H1 (cell line): ENCODE measurements around the gene RNASE4. TPM values are rescaled to one million over a fixed set of nuclear protein-coding genes. Genes with fewer than 3 reads are reported as not detected.

ENCODE experiments used
- CTCF ChIA-PET: fragments of 300-600 bp; sonication (Branson Sonifier 250); formaldehyde crosslinking; loops from one replicate; lab custom pipeline; 2021; ENCODE audit not compliant: partially characterized antibody; lab: Charles Lee
- POLR2A ChIA-PET: fragments of 300-600 bp; sonication (Branson Sonifier 250); formaldehyde crosslinking; loops from one replicate; lab custom pipeline; 2021; ENCODE audit warnings: inconsistent platforms; ENCODE audit not compliant: partially characterized antibody; lab: Charles Lee
- DNase-seq, 2 experiments: peaks; one replicate each; pipeline versions ENCODE4 v3.0.0 to v3.0.0-alpha.2; 2010 to 2022; ENCODE audit warnings: low spot score in 2 of 2, low read depth in 1 of 2, mixed read lengths in 1 of 2
- FAIRE-seq: peaks from 2 replicates; lab custom pipeline; 2011; peaks lifted over from hg19 to GRCh38; lab: Jason Lieb, UNC
- H2AFZ ChIP-seq: 2 replicates; pipeline ENCODE4 v1.8.1; 2012; ENCODE audit warnings: low read length, inconsistent platforms
- H2AK5ac ChIP-seq: 2 replicates; pipeline ENCODE4 v1.6.1; 2013; ENCODE audit warnings: low read depth, low read length
- H2BK120ac ChIP-seq: replicated peaks from 2 replicates; pipeline ENCODE3; 2013; ENCODE audit warnings: low read depth, low read length, inconsistent platforms
- H2BK12ac ChIP-seq: 2 replicates; pipeline ENCODE4 v1.6.1; 2013; ENCODE audit warnings: low read depth, low read length
- H2BK15ac ChIP-seq: 2 replicates; pipeline ENCODE4 v1.6.1; 2013; ENCODE audit warnings: low read length
- H2BK20ac ChIP-seq: 2 replicates; pipeline ENCODE4 v1.6.1; 2013; ENCODE audit warnings: low read length
- H2BK5ac ChIP-seq: 2 replicates; pipeline ENCODE4 v1.6.1; 2013; ENCODE audit warnings: low read depth, low read length
- H3K14ac ChIP-seq: 2 replicates; pipeline ENCODE4 v1.6.1; 2013; ENCODE audit warnings: inconsistent platforms; ENCODE audit not compliant: insufficient read length
- H3K18ac ChIP-seq: 2 replicates; pipeline ENCODE4 v1.6.1; 2013; ENCODE audit warnings: low read length; ENCODE audit errors: extremely low read depth
- H3K23ac ChIP-seq: 2 replicates; pipeline ENCODE4 v1.6.1; 2013; ENCODE audit warnings: inconsistent platforms; ENCODE audit not compliant: insufficient read length
- H3K23me2 ChIP-seq: 2 replicates; pipeline ENCODE4 v1.6.1; 2013; ENCODE audit warnings: low read depth, low read length
- H3K27ac ChIP-seq: 2 replicates; pipeline ENCODE4 v1.6.1; 2011; ENCODE audit warnings: low read depth, low read length, inconsistent platforms
- H3K27me3 ChIP-seq, 4 experiments: replicated peaks in 1 of 4; 1 replicate in 1 of 4; 2 replicates in 3 of 4; pipeline versions ENCODE4 v1.6.1 to v1.8.1; 2011 to 2013; ENCODE audit warnings: low read length in 3 of 4, mild to moderate bottlenecking in 3 of 4, inconsistent platforms in 2 of 4, mixed read lengths in 2 of 4, moderate library complexity in 1 of 4; ENCODE audit not compliant: control insufficient read depth in 3 of 4, insufficient read depth in 3 of 4; ENCODE audit errors: extremely low read depth in 1 of 4
- H3K36me3 ChIP-seq, 4 experiments: 2 replicates each; pipeline versions ENCODE4 v1.6.1 to v1.8.1; 2011 to 2013; ENCODE audit warnings: mild to moderate bottlenecking in 4 of 4, low read length in 3 of 4, moderate library complexity in 2 of 4, control low read depth in 1 of 4, inconsistent platforms in 1 of 4; ENCODE audit not compliant: insufficient read depth in 4 of 4, control insufficient read depth in 2 of 4
- H3K4ac ChIP-seq: replicated peaks from 2 replicates; pipeline ENCODE3; 2013; ENCODE audit warnings: low read length, low read depth, mixed read lengths, inconsistent platforms; ENCODE audit not compliant: insufficient read length
- H3K4me1 ChIP-seq, 4 experiments: replicated peaks in 1 of 4; 1 replicate in 1 of 4; 2 replicates in 3 of 4; pipeline versions ENCODE4 v1.6.1 to v1.8.1; 2011 to 2013; ENCODE audit warnings: low read length in 3 of 4, inconsistent platforms in 2 of 4, mixed read lengths in 1 of 4; ENCODE audit not compliant: insufficient read depth in 4 of 4, control insufficient read depth in 3 of 4
- H3K4me2 ChIP-seq, 2 experiments: 2 replicates each; pipeline versions ENCODE4 v1.6.1 to v1.8.1; 2011 to 2013; ENCODE audit warnings: low read depth in 2 of 2, low read length in 2 of 2, control low read depth in 1 of 2, inconsistent platforms in 1 of 2, mild to moderate bottlenecking in 1 of 2; ENCODE audit not compliant: insufficient read depth in 1 of 2
- H3K4me3 ChIP-seq, 4 experiments: fragments of 200-600, 300-600 bp in 1 of 4; sonication (generic), shearing (Covaris generic), sonication (Bioruptor Twin) in 1 of 4; 2 replicates each; pipeline versions ENCODE4 v1.5.1 to v1.8.1; 2011 to 2016; ENCODE audit warnings: low read length in 4 of 4, low read depth in 3 of 4, control low read depth in 2 of 4, inconsistent platforms in 2 of 4, mild to moderate bottlenecking in 2 of 4, mixed read lengths in 1 of 4, moderate library complexity in 1 of 4; ENCODE audit not compliant: insufficient read depth in 2 of 4; ENCODE audit errors: extremely low read depth in 1 of 4
- H3K56ac ChIP-seq: replicated peaks from 2 replicates; pipeline ENCODE3; 2013; ENCODE audit warnings: low read depth, mild to moderate bottlenecking, mixed read lengths, low read length, inconsistent platforms; ENCODE audit not compliant: insufficient read length
- H3K79me1 ChIP-seq: 2 replicates; pipeline ENCODE4 v1.6.1; 2013; ENCODE audit warnings: low read depth, low read length, control low read depth
- H3K79me2 ChIP-seq, 2 experiments: 2 replicates each; pipeline versions ENCODE4 v1.6.1 to v1.8.1; 2012 to 2013; ENCODE audit warnings: low read length in 2 of 2, mild to moderate bottlenecking in 2 of 2, inconsistent platforms in 1 of 2; ENCODE audit not compliant: insufficient read depth in 2 of 2, control insufficient read depth in 1 of 2
- H3K9ac ChIP-seq, 4 experiments: replicated peaks in 1 of 4; 1 replicate in 1 of 4; 2 replicates in 3 of 4; pipeline versions ENCODE4 v1.6.1 to v1.8.1; 2011 to 2013; ENCODE audit warnings: low read depth in 3 of 4, low read length in 3 of 4, control low read depth in 2 of 4, mild to moderate bottlenecking in 2 of 4, moderate library complexity in 2 of 4, inconsistent platforms in 1 of 4; ENCODE audit errors: extremely low read depth in 1 of 4
- H3K9me3 ChIP-seq, 2 experiments: 2 replicates each; pipeline versions ENCODE4 v1.6.1 to v1.8.1; 2012 to 2013; ENCODE audit warnings: mild to moderate bottlenecking in 2 of 2, moderate library complexity in 2 of 2, control low read depth in 1 of 2, inconsistent platforms in 1 of 2, low read depth in 1 of 2, low read length in 1 of 2, mixed read lengths in 1 of 2; ENCODE audit not compliant: insufficient read depth in 2 of 2
- H4K20me1 ChIP-seq, 2 experiments: replicated peaks in 1 of 2; 2 replicates each; pipeline versions ENCODE3 to v1.8.1; 2011 to 2013; ENCODE audit warnings: inconsistent platforms in 2 of 2, low read length in 2 of 2, mild to moderate bottlenecking in 1 of 2; ENCODE audit not compliant: insufficient read depth in 2 of 2, control insufficient read depth in 1 of 2
- H4K5ac ChIP-seq: 2 replicates; pipeline ENCODE4 v1.6.1; 2013; ENCODE audit warnings: low read length, low read depth, mixed read lengths, inconsistent platforms; ENCODE audit not compliant: insufficient read length
- H4K8ac ChIP-seq: 2 replicates; pipeline ENCODE4 v1.8.0; 2013; ENCODE audit warnings: mild to moderate bottlenecking, moderate library complexity, low read length, inconsistent platforms; ENCODE audit not compliant: insufficient read depth; ENCODE audit errors: extremely low read depth
- H4K91ac ChIP-seq: replicated peaks from 2 replicates; pipeline ENCODE3; 2013; ENCODE audit warnings: low read length, mixed read lengths, inconsistent platforms; ENCODE audit not compliant: insufficient read length
- BACH1 ChIP-seq: IDR thresholded peaks from 2 replicates; pipeline ENCODE4 v1.6.1; 2012; ENCODE audit warnings: low read length, improper control_type of control experiment
- BRCA1 ChIP-seq: IDR thresholded peaks from 2 replicates; pipeline ENCODE4 v1.6.1; 2012; ENCODE audit warnings: low read depth, low read length, improper control_type of control experiment
- CBX8 ChIP-seq: fragments of 300-800, 300-1000 bp; sonication (generic); IDR thresholded peaks from 2 replicates; pipeline ENCODE4 v1.7.1; 2016; ENCODE audit warnings: low read depth, low read length, borderline replicate concordance
- CHD1 ChIP-seq: IDR thresholded peaks from 2 replicates; pipeline ENCODE4 v1.6.1; 2012; ENCODE audit warnings: low read depth, low read length, improper control_type of control experiment
- EP300 ChIP-seq, 2 experiments: IDR thresholded peaks; 1 replicate in 1 of 2; 2 replicates in 1 of 2; pipeline ENCODE4 v1.6.1; 2011 to 2012; ENCODE audit warnings: low read depth in 2 of 2, low read length in 2 of 2, mild to moderate bottlenecking in 2 of 2, borderline replicate concordance in 1 of 2, inconsistent platforms in 1 of 2, moderate library complexity in 1 of 2
- EZH2 ChIP-seq: fragments of 200-600 bp; sonication (generic); IDR thresholded peaks from 2 replicates; pipeline ENCODE4 v1.7.1; 2012; ENCODE audit warnings: low read depth, mild to moderate bottlenecking, moderate library complexity, low read length, inconsistent platforms; ENCODE audit not compliant: severe bottlenecking
- FOSL1 ChIP-seq: IDR thresholded peaks from 2 replicates; pipeline ENCODE4 v1.6.1; 2011; ENCODE audit warnings: mild to moderate bottlenecking, low read depth, low read length, moderate library complexity; ENCODE audit not compliant: insufficient read depth
- KDM1A ChIP-seq: fragments of 200-600, 300-600 bp; sonication (generic); IDR thresholded peaks from 2 replicates; pipeline ENCODE4 v1.7.1; 2016; ENCODE audit warnings: mild to moderate bottlenecking, low read length, borderline replicate concordance
- PHF8 ChIP-seq: fragments of 200-600 bp; sonication (generic); conservative IDR thresholded peaks from 2 replicates; pipeline ENCODE4 v1.7.1; 2012; ENCODE audit warnings: low read depth, mild to moderate bottlenecking, inconsistent platforms, low read length, moderate library complexity
- SAP30 ChIP-seq: fragments of 300-600 bp; sonication (generic); IDR thresholded peaks from 2 replicates; pipeline ENCODE4 v1.7.1; 2012; ENCODE audit warnings: low read length, moderate library complexity, mild to moderate bottlenecking, inconsistent platforms; ENCODE audit not compliant: insufficient read depth, insufficient replicate concordance
- TCF12 ChIP-seq: IDR thresholded peaks from 2 replicates; pipeline ENCODE4 v1.6.1; 2011; ENCODE audit warnings: low read depth, mild to moderate bottlenecking, low read length
- WGBS, 2 experiments: shearing (Covaris generic) in 1 of 2; methylation state at CpG; one replicate each; pipeline versions ENCODE4 v1.1.6 to v1.1.7; 2013 to 2015; ENCODE audit warnings: low lambda C conversion rate in 2 of 2, mixed read lengths in 2 of 2, inconsistent platforms in 1 of 2, low coverage in 1 of 2, missing lambda C conversion rate in 1 of 2; ENCODE audit not compliant: insufficient replicate concordance in 2 of 2, insufficient coverage in 1 of 2, insufficient read length in 1 of 2; ENCODE audit errors: extremely low coverage in 1 of 2, missing lambda C conversion rate in 1 of 2; 5-methylcytosine and 5-hydroxymethylcytosine counted together
- polyA plus RNA-seq, 7 experiments: library from polyadenylated mRNA; depleted of rRNA in 3 of 7; stranded (reverse) in 5 of 7; unstranded in 2 of 7; fragments of >200 nt in 5 of 7; fragments of 200-250 nt in 2 of 7; gene quantifications; 1 replicate in 5 of 7; 2 replicates in 1 of 7; 4 replicates in 1 of 7; pipeline versions ENCODE4 v1.2.1 to v1.2.3, GENCODE V29; 2011 to 2013; ENCODE audit warnings: missing spikeins in 2 of 7, mixed read lengths in 2 of 7
- total RNA-seq: library from RNA; stranded (reverse); fragmentation: NEBNext Ultra II Directional; extraction: Animal tissue kit (Norgen Biotek cat#: 25700); gene quantifications from 2 replicates; pipeline ENCODE4 v1.2.1, GENCODE V29; 2021

The RNASE4 gene
- total and polyA plus RNA-seq, 2 of the 8 experiments (the other 6 are each of a cell fraction or from before 2014, with no cell fraction given): 0.61 to 3.5 TPM

DNA sequence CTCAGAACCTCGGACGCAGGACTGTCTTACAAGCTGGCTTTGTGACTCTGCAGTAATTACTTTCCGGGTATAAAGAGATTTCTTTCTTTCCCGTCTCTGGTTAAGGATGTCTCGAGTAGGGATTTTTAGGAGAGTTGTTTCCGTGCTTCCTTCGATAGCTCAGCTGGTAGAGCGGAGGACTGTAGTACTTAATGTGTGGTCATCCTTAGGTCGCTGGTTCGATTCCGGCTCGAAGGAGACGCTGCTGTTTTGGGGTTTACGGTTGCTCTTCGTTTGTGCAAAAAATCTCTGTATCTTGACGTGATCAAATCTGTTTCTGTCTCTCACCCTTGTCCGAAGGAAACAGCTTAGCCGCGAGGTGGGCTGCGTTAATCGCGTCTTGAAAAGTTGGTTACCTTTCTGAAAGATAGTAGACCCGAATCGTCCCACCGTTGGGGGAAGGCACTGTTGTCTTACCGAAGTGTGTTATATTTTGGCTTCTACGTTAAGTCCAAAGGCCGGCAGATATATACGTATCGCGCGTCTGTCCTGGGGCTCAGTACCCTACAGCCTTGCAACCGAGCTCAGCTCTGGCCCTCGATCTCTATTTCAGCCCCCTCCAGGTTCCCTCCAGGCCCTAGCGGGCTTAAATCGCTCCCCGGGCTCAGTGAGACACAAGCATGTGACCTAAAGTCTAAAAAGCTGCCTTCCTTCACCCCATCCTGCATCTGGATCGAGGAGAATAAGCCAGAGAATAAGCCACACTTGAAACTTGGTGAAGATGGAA, 1.1 kb upstream of the RNASE4 start:
- no peak overlapping the region for H3K23ac ChIP-seq
- no peak overlapping the region for H2BK20ac ChIP-seq
- H3K4ac ChIP-seq: peak overlapping the region; percentile 80
- H4K5ac ChIP-seq: peak overlapping the region; percentile 49
- H3K9me3 ChIP-seq: no peaks in the 10 kb centered on the region
- H3K14ac ChIP-seq: no peak overlapping the region
- WGBS, 2 experiments: 2% methylated on average over 37 of the region's 38 CpGs; no CpG with 5 or more reads in 1 of the 2 experiments
- H3K4me2 ChIP-seq: peak overlapping the region; percentile 60 to 79
- H2AFZ ChIP-seq: peak overlapping the region; percentile 71
- no peak overlapping the region for H3K18ac ChIP-seq
- no peaks in the 10 kb centered on the region for H3K79me1 ChIP-seq
- H2BK12ac ChIP-seq: no peak overlapping the region
- FAIRE-seq (peak; percentile 73), DNase-seq (peak; percentile 88 to 93)
- peaks cover 27% of the 10 kb centered on the region for H3K23me2 ChIP-seq
- peak overlapping the region in 3 of 4 experiments; percentile 55 to 75 (median 74); a peak in 6 of 7 replicates for H3K9ac ChIP-seq
- H2BK5ac ChIP-seq: peak overlapping the region; percentile 10; the same call in 1 of the 2 replicates
- H4K91ac ChIP-seq: no peak overlapping the region
- H3K4me3 ChIP-seq: peak overlapping the region; percentile 67 to 99 (median 98)
- no peak overlapping the region for H2BK15ac ChIP-seq
- POLR2A ChIA-PET: interaction anchor here (1.0 to 3.2 kb wide), 7 partner anchors 22 to 288 kb away, joined by 3 to 17 read pairs (median 4); no protein-coding TSS in a partner anchor
- H3K4me1 ChIP-seq: peaks cover 0 to 6% (median 4%) of the 10 kb centered on the region in 4 experiments; a peak in 5 of 7 replicates
- CTCF ChIA-PET: interaction anchor here (0.8 to 16.7 kb wide), 10 partner anchors 9 to 288 kb away, joined by 3 to 282 read pairs (median 6); no protein-coding TSS in a partner anchor
- H3K27ac ChIP-seq: peak overlapping the region; percentile 62; the same call in 1 of the 2 replicates
- H3K27me3 ChIP-seq: no peaks in the 10 kb centered on the region
- H2BK120ac ChIP-seq: no peak overlapping the region
- H4K20me1 ChIP-seq: no peaks in the 10 kb centered on the region
- no peak overlapping the region for H4K8ac ChIP-seq
- peak overlapping the region; percentile 87 for H3K56ac ChIP-seq
- H3K36me3 ChIP-seq: no peaks in the 10 kb centered on the region
- H2AK5ac ChIP-seq: no peak overlapping the region
- no peaks in the 10 kb centered on the region for H3K79me2 ChIP-seq
- TF ChIP-seq CHD1 (no peak), SAP30 (no peak), KDM1A (no peak), PHF8 (no peak), TCF12 (no peak), BACH1 (no peak), CBX8 (no peak), EZH2 (no peak), EP300 (IDR thresholded peaks at IDR 0.05; ENCODE audit: borderline replicate concordance in 1 of 2, low read depth in 2 of 2, low read length in 2 of 2) (no peak), BRCA1 (no peak), FOSL1 (no peak)
